ENCODE data around the gene TLL2.

Gene TLL2

DNA sequence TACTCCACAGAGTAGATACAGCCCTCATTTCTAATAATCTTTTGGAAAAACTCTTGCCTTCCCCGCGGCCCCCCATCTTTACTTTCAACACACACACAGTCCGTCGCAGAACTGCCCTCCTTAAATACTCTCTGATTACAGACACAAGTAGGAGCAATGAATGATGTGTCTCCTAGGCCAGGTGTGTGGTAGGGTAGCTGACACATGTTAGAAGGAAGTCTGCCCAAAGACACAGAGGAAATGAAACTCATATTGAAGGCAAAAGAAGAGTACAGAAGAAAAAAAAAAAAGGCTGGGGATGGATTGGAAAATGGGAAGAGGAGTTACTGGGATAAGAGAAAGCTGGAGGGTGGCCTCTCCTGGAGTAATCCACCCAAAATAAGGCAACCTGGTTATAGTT lies 169.5 kb downstream of the TLL2 start:
- DNase-seq (ENCODE audit: insufficient read length) (no peak), FAIRE-seq (no peak)
- TF ChIP-seq TAF1 (IDR thresholded peaks at IDR 0.05; ENCODE audit: borderline replicate concordance, low read depth, low read length) (no peak), POLR2A (IDR thresholded peaks at IDR 0.05; ENCODE audit: low read depth, low read length) (no peak), POLR2AphosphoS5 (IDR thresholded peaks at IDR 0.05; ENCODE audit: low read depth, low read length) (no peak)

DNA sequence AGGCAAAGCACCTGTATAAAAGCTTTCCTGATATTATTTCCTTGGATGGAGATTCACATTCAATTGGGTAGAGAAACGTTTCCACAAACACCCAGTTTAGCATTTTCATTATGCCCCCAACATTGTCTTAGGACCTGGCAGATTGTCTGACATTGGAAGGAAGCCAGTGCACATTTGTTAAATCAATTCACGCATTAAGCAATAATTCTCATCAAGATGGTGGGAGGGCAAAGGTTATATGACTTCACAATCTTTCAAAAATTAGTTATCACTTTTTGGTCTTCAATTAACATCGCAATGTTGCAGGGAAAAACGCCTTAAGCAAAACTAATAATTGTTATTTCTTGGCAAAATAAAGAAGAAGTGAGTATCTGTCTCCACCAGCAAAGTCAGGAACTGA lies 171.3 kb downstream of the TLL2 start:
- DNase-seq (ENCODE audit: insufficient read length) (no peak), FAIRE-seq (no peak)
- no peak for TF ChIP-seq POLR2A (IDR thresholded peaks at IDR 0.05; ENCODE audit: low read depth, low read length)
- no peak for TF ChIP-seq TAF1 (IDR thresholded peaks at IDR 0.05; ENCODE audit: borderline replicate concordance, low read depth, low read length)
- no peak for TF ChIP-seq POLR2AphosphoS5 (IDR thresholded peaks at IDR 0.05; ENCODE audit: low read depth, low read length)

DNA sequence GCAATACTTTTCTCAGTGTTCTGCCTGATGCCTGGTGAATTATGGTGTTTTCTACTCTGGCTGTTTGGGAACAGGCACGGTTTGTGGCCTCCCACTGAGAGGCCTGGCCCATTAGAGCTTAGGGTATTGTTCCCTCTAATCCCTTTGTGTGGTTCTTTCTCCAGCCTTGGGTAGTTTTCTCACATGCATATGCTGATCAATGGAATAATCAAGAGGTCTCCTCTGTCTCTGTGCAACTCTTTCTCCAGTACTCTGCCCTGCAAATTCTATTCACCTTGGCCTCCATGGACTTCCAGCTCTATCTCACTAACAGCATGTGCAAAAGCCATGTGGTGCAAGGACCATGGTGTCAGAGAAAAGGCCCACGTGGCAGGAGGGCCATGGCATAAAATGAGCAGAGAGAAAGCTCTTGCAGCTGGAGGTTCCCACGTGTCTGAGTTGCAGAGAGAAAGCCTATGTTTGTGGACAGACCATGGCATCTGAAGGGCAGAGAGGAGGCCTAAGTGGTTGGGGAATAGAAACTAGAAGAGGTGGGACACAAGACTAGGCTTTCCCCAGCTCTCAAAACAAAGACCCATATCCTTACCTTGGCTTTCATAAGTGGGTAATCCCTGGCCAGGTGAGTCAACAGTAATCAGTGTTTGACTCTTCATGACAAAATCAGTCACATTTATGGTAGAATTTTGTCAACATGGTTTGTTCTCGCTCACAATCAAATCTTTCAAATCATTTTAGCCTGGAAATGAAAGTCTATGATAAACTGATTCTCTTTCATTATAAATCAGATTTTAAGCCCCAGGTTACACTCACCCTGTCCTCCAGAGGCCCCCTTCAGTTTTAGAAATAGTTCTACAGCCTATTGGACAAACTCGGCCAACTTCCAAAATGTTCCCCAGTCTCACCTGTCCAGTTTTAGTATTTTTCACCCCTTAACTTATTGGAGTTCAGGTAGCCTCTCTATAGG lies 172.2 kb downstream of the TLL2 start:
- FAIRE-seq (peak; percentile 69), DNase-seq (ENCODE audit: insufficient read length) (no peak)
- TF ChIP-seq POLR2A (IDR thresholded peaks at IDR 0.05; ENCODE audit: low read depth, low read length) (no peak), POLR2AphosphoS5 (IDR thresholded peaks at IDR 0.05; ENCODE audit: low read depth, low read length) (no peak), TAF1 (IDR thresholded peaks at IDR 0.05; ENCODE audit: borderline replicate concordance, low read depth, low read length) (no peak)

DNA sequence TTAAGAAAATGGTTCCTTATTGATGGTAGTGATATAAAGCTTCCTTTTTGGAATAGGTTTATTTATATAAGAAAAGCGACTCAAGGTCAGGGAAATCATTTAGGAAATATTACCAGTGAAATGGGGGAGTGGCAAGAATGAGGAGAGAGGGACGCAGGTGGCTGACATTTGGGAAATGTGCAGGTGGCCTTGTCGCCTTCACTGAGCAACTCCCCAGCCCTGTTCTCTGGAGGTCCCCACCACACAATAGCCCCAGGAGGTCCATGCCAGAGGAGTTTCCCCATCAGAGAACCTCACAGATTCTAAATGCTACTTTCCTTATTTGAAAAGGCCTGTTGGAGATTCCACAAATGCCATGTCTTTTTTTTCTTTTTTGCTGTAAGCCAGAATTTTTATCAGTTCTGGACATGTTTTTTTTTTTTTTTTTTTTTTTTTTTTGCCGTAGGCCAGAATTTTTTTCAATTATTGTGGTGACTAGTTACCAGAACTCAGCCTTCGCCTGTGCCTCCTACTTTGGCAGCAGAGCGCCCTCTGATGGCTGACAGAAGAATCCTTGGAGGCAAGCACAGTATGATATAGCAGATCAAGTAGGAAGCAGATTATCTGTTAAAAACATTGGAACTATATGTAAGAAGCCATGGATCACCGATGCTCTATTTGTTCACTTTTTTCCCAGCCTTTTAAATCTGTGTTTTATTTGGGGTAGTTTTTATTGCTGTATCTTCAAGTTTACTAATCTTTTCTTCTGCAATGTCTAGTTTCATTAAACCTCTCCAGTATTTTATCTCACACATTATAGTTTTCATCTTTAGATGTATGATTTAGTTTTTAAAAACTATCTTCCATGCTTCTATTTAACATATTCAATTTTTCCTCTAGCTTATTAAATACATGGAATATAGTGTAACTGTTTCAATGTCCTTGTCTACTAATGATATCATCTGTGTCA lies 173.5 kb downstream of the TLL2 start:
- DNase-seq (ENCODE audit: insufficient read length) (no peak), FAIRE-seq (peak; percentile 83)
- TF ChIP-seq POLR2AphosphoS5 (IDR thresholded peaks at IDR 0.05; ENCODE audit: low read depth, low read length) (no peak), TAF1 (IDR thresholded peaks at IDR 0.05; ENCODE audit: borderline replicate concordance, low read depth, low read length) (no peak), POLR2A (IDR thresholded peaks at IDR 0.05; ENCODE audit: low read depth, low read length) (no peak)

DNA sequence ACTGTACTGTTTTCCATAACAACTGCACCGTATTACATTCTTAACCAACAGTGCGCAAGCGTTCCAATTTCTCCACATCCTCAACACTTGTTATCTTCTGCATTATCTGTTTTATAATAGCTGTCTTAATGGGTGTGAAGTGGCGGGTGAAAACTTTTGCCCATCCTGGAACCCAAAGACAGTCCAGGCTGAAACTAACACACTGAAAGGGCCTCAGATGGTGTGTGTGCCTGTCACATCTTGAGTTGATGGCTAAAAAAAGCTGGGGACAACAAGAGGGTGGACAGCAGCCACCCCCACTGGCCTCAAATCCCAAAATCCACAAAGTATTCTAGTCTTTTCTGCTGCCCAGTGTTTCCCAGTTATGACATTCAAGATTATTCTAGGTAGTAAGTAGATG lies 174.3 kb downstream of the TLL2 start:
- no peak for DNase-seq (ENCODE audit: insufficient read length)
- TF ChIP-seq POLR2AphosphoS5 (IDR thresholded peaks at IDR 0.05; ENCODE audit: low read depth, low read length) = no peak
- TF ChIP-seq POLR2A (IDR thresholded peaks at IDR 0.05; ENCODE audit: low read depth, low read length) = no peak
- TF ChIP-seq TAF1 (IDR thresholded peaks at IDR 0.05; ENCODE audit: borderline replicate concordance, low read depth, low read length) = no peak
- FAIRE-seq = no peak

DNA sequence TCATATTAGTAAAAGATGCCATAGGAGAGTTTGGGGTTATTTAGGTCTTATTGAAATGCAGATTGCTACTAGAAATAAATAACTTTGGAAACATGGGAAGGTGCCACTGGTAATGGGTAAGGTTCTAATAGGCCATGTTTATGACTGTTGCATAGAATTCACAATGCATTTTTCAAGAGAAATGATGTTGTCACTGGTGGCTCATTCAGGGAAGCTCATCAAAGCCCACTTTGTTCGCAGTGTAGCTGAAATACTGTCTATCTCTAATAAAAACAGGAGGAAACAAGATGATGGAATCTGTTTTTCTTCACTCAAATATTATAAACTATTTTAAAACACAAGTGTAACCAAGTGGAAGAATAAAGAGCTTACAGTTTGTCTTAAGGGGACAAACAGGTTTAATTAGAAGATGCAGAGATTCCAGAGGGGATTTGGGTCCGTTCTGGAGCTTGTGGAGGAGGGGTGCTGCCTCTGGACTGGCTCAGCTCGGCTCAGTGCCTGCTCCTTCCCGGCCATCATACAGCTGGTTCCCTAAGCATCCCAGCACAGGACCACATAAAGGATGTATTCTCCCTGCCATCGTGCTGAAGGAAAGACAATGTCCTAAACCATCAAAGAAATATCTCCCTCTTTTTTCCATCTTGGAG lies 175.3 kb downstream of the TLL2 start:
- TF ChIP-seq POLR2AphosphoS5 (IDR thresholded peaks at IDR 0.05; ENCODE audit: low read depth, low read length) (no peak), TAF1 (IDR thresholded peaks at IDR 0.05; ENCODE audit: borderline replicate concordance, low read depth, low read length) (no peak), POLR2A (IDR thresholded peaks at IDR 0.05; ENCODE audit: low read depth, low read length) (no peak)
- FAIRE-seq (no peak), DNase-seq (ENCODE audit: insufficient read length) (no peak)

DNA sequence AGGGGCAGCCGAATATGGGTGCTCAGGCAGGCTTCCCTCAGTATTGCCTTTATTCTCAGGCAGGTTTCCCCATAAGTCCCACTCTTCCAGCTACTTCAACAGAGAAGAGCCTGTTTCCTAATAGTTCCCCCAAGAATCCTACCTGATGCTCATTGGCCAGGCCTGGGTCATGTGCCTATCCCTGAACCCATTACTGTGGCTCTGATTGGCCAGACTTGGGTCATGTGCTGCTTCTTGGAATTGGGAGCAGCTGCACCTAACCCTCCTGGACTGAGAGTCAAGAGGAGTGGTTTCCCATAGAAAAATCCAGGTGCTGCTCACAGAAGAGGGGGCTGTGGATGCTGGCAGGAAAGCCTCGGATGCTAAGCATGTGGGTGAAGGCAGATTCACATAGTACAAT lies 176.6 kb downstream of the TLL2 start:
- TF ChIP-seq POLR2AphosphoS5 (IDR thresholded peaks at IDR 0.05; ENCODE audit: low read depth, low read length) (no peak), TAF1 (IDR thresholded peaks at IDR 0.05; ENCODE audit: borderline replicate concordance, low read depth, low read length) (no peak), POLR2A (IDR thresholded peaks at IDR 0.05; ENCODE audit: low read depth, low read length) (no peak)
- FAIRE-seq (no peak), DNase-seq (ENCODE audit: insufficient read length) (no peak)

DNA sequence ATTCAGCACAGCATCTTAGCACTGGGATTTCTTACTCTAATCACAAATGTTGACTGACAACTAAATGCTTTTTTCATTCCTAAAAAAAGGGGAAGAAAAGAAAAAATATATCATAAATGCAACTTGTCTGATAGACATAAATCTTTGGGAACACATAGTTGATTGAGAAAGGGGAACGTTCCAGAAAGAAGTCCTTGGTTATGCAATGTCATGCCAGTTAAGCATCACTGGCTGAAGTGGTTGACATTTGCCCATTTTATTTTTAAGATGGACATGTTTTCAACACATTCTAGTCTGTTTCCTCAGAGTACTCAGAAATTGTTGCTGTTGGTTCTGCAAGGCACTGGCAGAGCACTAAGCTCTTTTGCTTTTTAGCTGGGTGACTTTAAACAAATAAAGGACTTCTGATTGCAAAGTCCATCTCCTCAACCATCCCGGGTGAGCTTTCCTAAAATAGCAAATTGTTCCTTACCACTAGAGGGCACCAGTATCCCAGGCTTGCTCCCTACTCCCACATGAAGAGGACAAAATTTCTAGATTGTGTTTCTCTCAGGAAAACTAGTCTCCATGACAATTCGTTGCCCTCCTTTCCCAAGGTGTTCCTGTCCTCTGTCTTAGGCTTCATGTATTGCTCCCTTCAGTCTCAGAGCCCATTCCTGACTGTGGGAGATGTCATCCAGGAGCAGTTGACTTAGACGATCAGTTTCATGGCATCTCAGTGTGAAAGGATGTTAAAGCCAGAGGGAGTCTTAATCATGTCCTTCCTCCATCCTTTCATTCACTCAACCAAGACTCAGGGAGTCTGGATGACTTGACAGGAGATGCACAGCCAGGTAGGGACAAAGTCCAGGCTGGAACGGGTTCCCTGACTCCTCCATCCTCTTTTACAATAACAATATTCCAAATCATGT lies 178.9 kb downstream of the TLL2 start:
- FAIRE-seq (peak; percentile 67), DNase-seq (ENCODE audit: insufficient read length) (no peak)
- TF ChIP-seq TAF1 (IDR thresholded peaks at IDR 0.05; ENCODE audit: borderline replicate concordance, low read depth, low read length) (no peak), POLR2AphosphoS5 (IDR thresholded peaks at IDR 0.05; ENCODE audit: low read depth, low read length) (no peak), POLR2A (IDR thresholded peaks at IDR 0.05; ENCODE audit: low read depth, low read length) (no peak)

DNA sequence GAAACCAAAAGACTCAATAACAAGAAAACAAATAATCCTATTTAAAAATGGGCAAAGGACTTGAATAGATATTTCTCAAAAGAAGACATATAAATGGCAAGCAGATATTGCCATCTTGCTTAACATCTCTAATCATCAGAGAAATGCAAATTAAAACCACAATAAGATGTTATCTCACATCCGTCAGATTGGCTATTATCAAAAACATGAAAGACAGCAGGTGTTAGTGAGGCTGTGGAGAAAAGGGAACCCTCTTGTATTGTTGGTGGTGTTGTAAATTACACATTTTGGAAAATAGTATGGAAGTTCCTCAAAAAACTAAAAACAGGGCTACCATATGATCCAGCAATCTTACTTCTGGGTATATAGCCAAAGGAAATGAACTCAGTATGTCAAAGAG lies 180.6 kb downstream of the TLL2 start:
- TF ChIP-seq TAF1 (IDR thresholded peaks at IDR 0.05; ENCODE audit: borderline replicate concordance, low read depth, low read length) (no peak), POLR2AphosphoS5 (IDR thresholded peaks at IDR 0.05; ENCODE audit: low read depth, low read length) (no peak), POLR2A (IDR thresholded peaks at IDR 0.05; ENCODE audit: low read depth, low read length) (no peak)
- no peak for DNase-seq (ENCODE audit: insufficient read length)
- FAIRE-seq = no peak

DNA sequence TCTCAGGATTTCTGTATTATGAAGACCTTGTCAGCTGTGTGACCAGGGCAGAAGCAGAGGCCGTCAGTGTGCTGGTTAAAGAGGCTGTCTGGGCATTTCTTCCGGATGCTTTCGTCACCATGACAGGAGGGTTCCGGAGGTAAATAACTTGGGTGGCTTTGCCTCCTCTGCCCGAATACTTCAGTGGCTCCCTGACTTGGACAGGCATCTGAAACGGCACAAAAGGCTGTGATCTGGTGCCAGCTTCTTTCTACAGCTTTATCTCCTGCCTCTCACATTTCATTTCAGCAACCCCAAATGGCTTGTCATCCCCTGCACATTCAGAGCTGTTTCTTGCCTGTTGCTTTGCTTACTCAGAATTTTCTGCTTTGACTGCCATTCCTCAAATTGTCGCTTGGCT lies 186.3 kb downstream of the TLL2 start:
- no peak for DNase-seq (ENCODE audit: insufficient read length)
- TF ChIP-seq POLR2A (IDR thresholded peaks at IDR 0.05; ENCODE audit: low read depth, low read length) (no peak), POLR2AphosphoS5 (IDR thresholded peaks at IDR 0.05; ENCODE audit: low read depth, low read length) (no peak), TAF1 (IDR thresholded peaks at IDR 0.05; ENCODE audit: borderline replicate concordance, low read depth, low read length) (no peak)
- FAIRE-seq = no peak

Measured in GM12892 (cell line).